Sigmoid colon (tissue), 7 donors: ENCODE data around the gene FBXO42. TPM values are rescaled to one million over a fixed set of nuclear protein-coding genes. Genes with fewer than 3 reads are reported as not detected.
"Not testable (repeated sequence)": the region's sequence is repeated elsewhere in the genome, so short reads cannot be mapped to it uniquely, and the experiment has no call there.

Source experiments
- DNase-seq: peaks from one replicate; pipeline ENCODE4 v3.0.0-alpha.2; 2019
- H3K27ac ChIP-seq, 4 donors: fragments of 200-600 bp; sonication (generic); one replicate each; pipeline ENCODE4 v1.5.1; 2016 to 2019; ENCODE audit warnings: mild to moderate bottlenecking in 1 of 4
- H3K27me3 ChIP-seq, 3 donors: fragments of 200-600 bp; sonication (generic); one replicate each; pipeline ENCODE4 v1.5.1; 2019; ENCODE audit warnings: mild to moderate bottlenecking in 1 of 3
- H3K36me3 ChIP-seq, 4 donors: fragments of 200-600 bp; sonication (generic); one replicate each; pipeline ENCODE4 v1.5.1; 2016 to 2019
- H3K4me1 ChIP-seq, 4 donors: fragments of 200-600 bp; sonication (generic); one replicate each; pipeline ENCODE4 v1.5.1; 2017 to 2019
- H3K4me3 ChIP-seq, 4 donors: fragments of 200-600 bp; sonication (generic); one replicate each; pipeline ENCODE4 v1.5.1; 2017 to 2019; ENCODE audit warnings: mild to moderate bottlenecking in 2 of 4, moderate library complexity in 1 of 4
- H3K9me3 ChIP-seq, 4 donors: fragments of 200-600 bp in 3 of 4; sonication (generic) in 3 of 4; one replicate each; pipeline versions ENCODE4 v1.5.1 to v1.6.1; 2013 to 2019
- EP300 ChIP-seq, 4 donors: sonication (generic); formaldehyde crosslinking; IDR thresholded peaks; one replicate each; pipeline ENCODE4 v1.6.1; 2017; ENCODE audit warnings: antibody characterized with exemption in 4 of 4
- POLR2A ChIP-seq, 2 donors: fragments of 450-650 bp; IDR thresholded peaks; one replicate each; pipeline ENCODE4 v1.6.1; 2016; ENCODE audit warnings: antibody characterized with exemption in 2 of 2, mild to moderate bottlenecking in 2 of 2, moderate library complexity in 2 of 2
- POLR2AphosphoS5 ChIP-seq, 4 donors: sonication (generic); formaldehyde crosslinking; IDR thresholded peaks; one replicate each; pipeline ENCODE4 v1.6.1; 2017; ENCODE audit warnings: antibody characterized with exemption in 4 of 4
- WGBS, 2 donors: extraction: QIAGEN DNeasy Blood & Tissue Kit; methylation state at CpG; one replicate each; pipeline ENCODE4 v1.1.7; 2013; 5-methylcytosine and 5-hydroxymethylcytosine counted together
- intact Hi-C: fragments of 100-400 bp; cut with DNase I; formaldehyde crosslinking; loops from one replicate; pipeline ENCODE4 v1.15.1; 2023
- polyA plus RNA-seq, 3 donors: library from polyadenylated mRNA; stranded (reverse); fragments of 200-250 nt; gene quantifications; one replicate each; pipeline ENCODE4 v1.2.3, GENCODE V29; 2013
- total RNA-seq, 4 donors: library from RNA; depleted of rRNA; stranded (reverse); fragments of >200 nt; gene quantifications; one replicate each; pipeline ENCODE4 v1.1.0, GENCODE V29; 2016
- TF ChIP-seq, protein P1 (sequence below), 4 experiments: fragments of 450-650 bp in 3 of 4; fragments of 200-600 bp in 1 of 4; IDR thresholded peaks; one replicate each; pipeline ENCODE4 v1.5.1; 2016 to 2019; ENCODE audit warnings: antibody characterized with exemption in 4 of 4, mild to moderate bottlenecking in 3 of 4, moderate library complexity in 2 of 4
- donor health status: healthy with polysubstance abuse.
- donor health status: Bipolar disorder and iron deficiency.
- donor health status: healthy.

The FBXO42 gene
- total and polyA plus RNA-seq, 7 donors, result 8.8 to 29.6 (median 16.6) TPM

DNA sequence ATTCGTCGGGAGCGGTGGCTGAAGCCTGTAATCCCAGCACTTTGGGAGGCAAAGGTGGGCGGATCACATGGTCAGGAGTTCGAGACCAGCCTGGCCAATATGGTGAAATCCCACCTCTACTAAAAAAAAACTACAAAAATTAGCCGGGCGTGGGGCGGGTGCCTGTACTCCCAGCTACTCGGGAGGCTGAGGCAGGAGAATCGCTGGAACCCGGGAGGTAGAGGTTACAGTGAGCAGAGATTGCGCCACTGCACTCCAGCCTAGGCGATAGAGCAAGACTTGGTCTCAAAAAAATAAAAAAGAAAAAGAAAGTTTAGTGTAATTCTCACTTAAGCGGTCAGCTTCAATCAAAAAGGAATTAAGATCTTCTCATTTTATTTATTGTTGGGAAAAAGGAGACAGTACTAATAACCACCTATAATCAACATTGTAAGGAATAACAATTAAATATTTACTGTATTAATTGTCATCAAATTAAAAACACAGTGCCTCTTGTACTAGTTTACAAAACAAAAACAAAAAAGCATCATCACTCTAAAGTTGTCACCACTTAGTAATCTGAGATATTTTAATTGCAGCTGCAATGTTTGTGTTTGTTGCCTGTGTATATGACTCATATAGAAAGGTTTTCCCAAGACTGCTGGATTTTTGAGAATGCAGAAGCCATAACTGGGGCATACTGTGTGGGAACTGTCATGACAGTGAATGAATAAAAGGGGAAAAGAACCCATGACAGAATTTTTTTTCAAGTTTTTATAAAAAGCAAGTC, 3.7 kb downstream of the FBXO42 start:
- Histone ChIP-seq H3K4me3 (no peak overlapping the region), H3K4me1 (peaks cover 0 to 46% (median 27%) of the 10 kb centered on the region in 4 donors), H3K36me3 (no peaks in the 10 kb centered on the region), H3K9me3 (no peaks in the 10 kb centered on the region), H3K27me3 (no peaks in the 10 kb centered on the region), H3K27ac (peak overlapping the region in 1 of 4 donors; percentile 15)
- DNase-seq, result no peak
- TF ChIP-seq, protein P1, sequence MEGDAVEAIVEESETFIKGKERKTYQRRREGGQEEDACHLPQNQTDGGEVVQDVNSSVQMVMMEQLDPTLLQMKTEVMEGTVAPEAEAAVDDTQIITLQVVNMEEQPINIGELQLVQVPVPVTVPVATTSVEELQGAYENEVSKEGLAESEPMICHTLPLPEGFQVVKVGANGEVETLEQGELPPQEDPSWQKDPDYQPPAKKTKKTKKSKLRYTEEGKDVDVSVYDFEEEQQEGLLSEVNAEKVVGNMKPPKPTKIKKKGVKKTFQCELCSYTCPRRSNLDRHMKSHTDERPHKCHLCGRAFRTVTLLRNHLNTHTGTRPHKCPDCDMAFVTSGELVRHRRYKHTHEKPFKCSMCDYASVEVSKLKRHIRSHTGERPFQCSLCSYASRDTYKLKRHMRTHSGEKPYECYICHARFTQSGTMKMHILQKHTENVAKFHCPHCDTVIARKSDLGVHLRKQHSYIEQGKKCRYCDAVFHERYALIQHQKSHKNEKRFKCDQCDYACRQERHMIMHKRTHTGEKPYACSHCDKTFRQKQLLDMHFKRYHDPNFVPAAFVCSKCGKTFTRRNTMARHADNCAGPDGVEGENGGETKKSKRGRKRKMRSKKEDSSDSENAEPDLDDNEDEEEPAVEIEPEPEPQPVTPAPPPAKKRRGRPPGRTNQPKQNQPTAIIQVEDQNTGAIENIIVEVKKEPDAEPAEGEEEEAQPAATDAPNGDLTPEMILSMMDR (IDR thresholded peaks at IDR 0.05), result no peak
- TF ChIP-seq POLR2AphosphoS5 (IDR thresholded peaks at IDR 0.05) (no peak), POLR2A (IDR thresholded peaks at IDR 0.05) (no peak), EP300 (IDR thresholded peaks at IDR 0.05) (no peak)
- WGBS, 2 donors, result 93 to 94% methylated on average over 14 of the region's 14 CpGs
- intact Hi-C loops, result no loop called here

DNA sequence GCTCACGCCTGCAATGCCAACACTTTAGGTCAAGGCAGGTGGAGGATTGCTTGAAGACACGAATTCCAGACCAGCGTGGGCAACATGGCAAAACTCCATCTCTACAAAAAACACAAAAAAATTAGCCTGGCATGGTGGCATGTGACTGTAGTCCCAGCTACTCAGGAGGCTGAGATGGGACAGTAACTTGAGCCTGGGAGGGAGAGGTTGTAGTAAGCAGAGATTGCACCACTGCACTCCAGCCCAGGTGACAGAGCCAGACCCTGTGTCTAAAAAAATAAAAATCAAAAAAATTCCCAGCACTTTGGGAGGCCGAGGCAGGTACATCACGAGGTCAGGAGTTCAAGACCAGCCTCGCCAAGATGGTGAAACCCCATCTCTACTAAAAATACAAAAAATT, 9.0 kb downstream of the FBXO42 start:
- H3K9me3 ChIP-seq, intact Hi-C loops, H3K36me3 ChIP-seq, H3K4me3 ChIP-seq, H3K27me3 ChIP-seq, H3K27ac ChIP-seq: not testable (repeated sequence)
- peaks cover 0 to 12% (median under 1%) of the 10 kb centered on the region in 4 donors for H3K4me1 ChIP-seq
- DNase-seq, result peak; percentile 19
- WGBS, 2 donors, result 95 to 96% methylated on average over 6 of the region's 6 CpGs

DNA sequence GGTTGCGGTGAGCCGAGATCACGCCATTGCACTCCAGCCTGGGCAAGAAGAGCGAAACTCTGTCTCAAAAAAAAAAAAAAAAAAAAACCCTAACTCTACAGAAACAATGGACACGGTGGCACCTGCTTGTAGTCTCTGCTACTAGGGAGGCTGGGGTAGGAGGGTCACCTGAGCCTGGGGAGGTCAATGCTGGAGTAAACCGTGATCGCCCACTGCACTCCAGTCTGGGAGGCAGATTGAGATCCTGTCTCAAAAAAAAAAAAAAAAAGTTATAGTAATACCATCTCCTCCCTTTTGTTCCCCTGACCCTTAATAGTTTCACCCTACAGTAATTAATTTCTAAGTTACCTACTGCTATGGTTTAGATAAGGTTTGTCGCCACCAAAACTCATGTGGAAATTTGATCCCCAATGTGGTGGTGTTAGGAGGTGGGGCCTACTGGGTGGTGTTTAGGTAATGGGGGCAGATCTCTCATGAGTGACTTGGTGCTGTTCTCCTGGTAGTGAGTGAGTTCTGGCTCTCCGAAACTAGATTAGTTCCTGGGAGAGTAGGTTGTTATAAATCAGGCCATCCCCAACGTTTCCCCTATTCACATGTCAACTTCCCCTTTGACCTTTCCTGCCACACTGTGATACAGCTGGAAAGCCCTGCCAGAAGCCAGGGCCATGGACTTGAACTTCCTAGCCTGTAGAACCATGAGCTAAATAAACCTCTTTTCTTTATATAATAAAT, 9.8 kb downstream of the FBXO42 start:
- no peak overlapping the region for H3K27ac ChIP-seq
- H3K27me3 ChIP-seq, result no peaks in the 10 kb centered on the region
- DNase-seq, result peak; percentile 58
- peaks cover 0 to 8% (median 0%) of the 10 kb centered on the region in 4 donors for H3K4me1 ChIP-seq
- TF ChIP-seq POLR2AphosphoS5 (IDR thresholded peaks at IDR 0.05), result no peak
- TF ChIP-seq, protein P1 (IDR thresholded peaks at IDR 0.05), result no peak
- TF ChIP-seq EP300 (IDR thresholded peaks at IDR 0.05), result no peak
- no peak for TF ChIP-seq POLR2A (IDR thresholded peaks at IDR 0.05)
- H3K4me3 ChIP-seq, result no peak overlapping the region
- 81 to 87% methylated on average over 7 to 10 of the region's 10 CpGs for WGBS, 2 donors
- intact Hi-C loops, result no loop called here
- no peaks in the 10 kb centered on the region for H3K9me3 ChIP-seq
- H3K36me3 ChIP-seq, result no peaks in the 10 kb centered on the region

- no peak for DNase-seq
- Histone ChIP-seq H3K4me3 (no peak overlapping the region), H3K27me3 (no peaks in the 10 kb centered on the region), H3K27ac (no peak overlapping the region), H3K4me1 (peaks cover 0 to 9% (median 0%) of the 10 kb centered on the region in 4 donors), H3K9me3 (no peaks in the 10 kb centered on the region), H3K36me3 (no peaks in the 10 kb centered on the region)
- TF ChIP-seq POLR2AphosphoS5 (IDR thresholded peaks at IDR 0.05) (no peak), EP300 (IDR thresholded peaks at IDR 0.05) (no peak), POLR2A (IDR thresholded peaks at IDR 0.05) (no peak)
- TF ChIP-seq, protein P1 (IDR thresholded peaks at IDR 0.05), result no peak
- intact Hi-C loops, result no loop called here
- WGBS, 2 donors, result 96 to 97% methylated on average over 1 of the region's 1 CpG
These were observed 11.6 kb downstream of the FBXO42 start for GRCh38 chr1:16340673-16341072.

DNA sequence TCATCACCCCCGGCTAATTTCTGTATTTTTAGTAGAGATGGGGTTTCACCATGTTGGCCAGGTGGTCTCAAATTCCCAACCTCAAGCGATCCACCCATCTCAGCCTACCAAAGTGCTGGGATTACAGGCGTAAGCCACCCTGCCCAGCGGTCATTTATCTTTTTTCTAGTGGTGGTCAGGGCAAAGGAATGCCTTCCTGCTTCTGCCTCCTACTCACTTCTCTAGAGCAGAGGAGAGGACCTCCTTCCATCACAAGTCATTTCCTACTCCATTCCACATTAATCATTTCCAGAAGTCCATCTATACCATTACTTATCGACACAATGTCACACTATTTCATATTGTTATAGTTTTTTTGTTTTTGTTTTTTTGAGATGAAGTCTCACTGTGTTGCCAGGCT, 13.3 kb downstream of the FBXO42 start:
- Histone ChIP-seq H3K9me3 (no peaks in the 10 kb centered on the region), H3K27ac (no peak overlapping the region), H3K4me1 (peaks cover 0 to 9% (median 0%) of the 10 kb centered on the region in 4 donors), H3K27me3 (no peaks in the 10 kb centered on the region), H3K4me3 (no peak overlapping the region), H3K36me3 (no peaks in the 10 kb centered on the region)
- intact Hi-C loops, result no loop called here
- TF ChIP-seq POLR2AphosphoS5 (IDR thresholded peaks at IDR 0.05) (no peak), EP300 (IDR thresholded peaks at IDR 0.05) (no peak), POLR2A (IDR thresholded peaks at IDR 0.05) (no peak)
- TF ChIP-seq, protein P1 (IDR thresholded peaks at IDR 0.05), result no peak
- DNase-seq, result peak; percentile 4
- WGBS, 2 donors, result 96 to 97% methylated on average over 5 of the region's 5 CpGs
